GM12874 (cell line): ENCODE data around the gene DENND11.

Experiments used
- CTCF ChIP-seq: IDR thresholded peaks from 2 replicates; pipeline ENCODE4 v1.5.1; 2011; ENCODE audit warnings: low read depth, mild to moderate bottlenecking, control low read depth, low read length, moderate library complexity; ENCODE audit not compliant: insufficient read depth

DENND11 gene

GRCh38 chr7:141737118-141737835 is 35.3 kb upstream of the DENND11 start:
- no peak for TF ChIP-seq CTCF

GRCh38 chr7:141731476-141732149 is 29.6 kb upstream of the DENND11 start:
- TF ChIP-seq CTCF = no peak

- TF ChIP-seq CTCF = no peak
Observed at GRCh38 chr7:141729020-141729419, 27.1 kb upstream of the DENND11 start.

GRCh38 chr7:141722529-141722928 is 20.6 kb upstream of the DENND11 start:
- no peak for TF ChIP-seq CTCF

GRCh38 chr7:141717450-141717849 is 15.5 kb upstream of the DENND11 start:
- TF ChIP-seq CTCF = no peak

- TF ChIP-seq CTCF = no peak
Observed at GRCh38 chr7:141715794-141716689, 14.1 kb upstream of the DENND11 start.

- no peak for TF ChIP-seq CTCF
Observed at GRCh38 chr7:141715018-141715417, 13.1 kb upstream of the DENND11 start.
